ENCODE results near the gene PACRG.

DNA sequence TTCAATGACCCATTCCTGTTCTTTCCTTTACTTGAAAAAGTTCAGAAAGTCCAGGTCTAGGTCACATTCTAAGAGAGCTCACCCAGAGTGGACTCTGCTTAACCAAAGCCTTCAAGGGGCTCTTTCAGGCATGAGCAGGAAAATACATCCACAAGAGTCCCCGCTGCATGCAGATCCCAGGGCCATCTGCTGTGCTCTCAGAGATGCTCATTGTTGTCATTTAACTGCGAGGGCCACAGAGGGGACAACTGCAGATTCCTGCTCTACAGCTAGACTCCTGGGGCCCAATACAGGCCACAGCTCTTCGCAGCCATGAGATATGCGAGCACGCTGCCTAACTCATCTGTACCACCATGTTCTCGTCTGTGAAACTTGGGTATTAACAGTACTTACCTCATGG lies 391.2 kb downstream of the PACRG start:
- TF ChIP-seq, protein P1, sequence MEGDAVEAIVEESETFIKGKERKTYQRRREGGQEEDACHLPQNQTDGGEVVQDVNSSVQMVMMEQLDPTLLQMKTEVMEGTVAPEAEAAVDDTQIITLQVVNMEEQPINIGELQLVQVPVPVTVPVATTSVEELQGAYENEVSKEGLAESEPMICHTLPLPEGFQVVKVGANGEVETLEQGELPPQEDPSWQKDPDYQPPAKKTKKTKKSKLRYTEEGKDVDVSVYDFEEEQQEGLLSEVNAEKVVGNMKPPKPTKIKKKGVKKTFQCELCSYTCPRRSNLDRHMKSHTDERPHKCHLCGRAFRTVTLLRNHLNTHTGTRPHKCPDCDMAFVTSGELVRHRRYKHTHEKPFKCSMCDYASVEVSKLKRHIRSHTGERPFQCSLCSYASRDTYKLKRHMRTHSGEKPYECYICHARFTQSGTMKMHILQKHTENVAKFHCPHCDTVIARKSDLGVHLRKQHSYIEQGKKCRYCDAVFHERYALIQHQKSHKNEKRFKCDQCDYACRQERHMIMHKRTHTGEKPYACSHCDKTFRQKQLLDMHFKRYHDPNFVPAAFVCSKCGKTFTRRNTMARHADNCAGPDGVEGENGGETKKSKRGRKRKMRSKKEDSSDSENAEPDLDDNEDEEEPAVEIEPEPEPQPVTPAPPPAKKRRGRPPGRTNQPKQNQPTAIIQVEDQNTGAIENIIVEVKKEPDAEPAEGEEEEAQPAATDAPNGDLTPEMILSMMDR (IDR thresholded peaks at IDR 0.05; ENCODE audit: control extremely low read depth in 1 of 3, insufficient read depth in 1 of 3, low read depth in 1 of 3, low read length in 3 of 3) = no peak
- TF ChIP-seq POLR2AphosphoS5 (IDR thresholded peaks at IDR 0.05; ENCODE audit: low read depth, low read length) (no peak), POLR2A (IDR thresholded peaks at IDR 0.05; ENCODE audit: control extremely low read depth in 1 of 2, low read depth in 2 of 2, low read length in 2 of 2) (no peak), EZH2 (IDR thresholded peaks at IDR 0.05; ENCODE audit: low read depth, low read length, severe bottlenecking) (no peak), EP300 (IDR thresholded peaks at IDR 0.05; ENCODE audit: borderline replicate concordance in 1 of 2, low read depth in 2 of 2, low read length in 2 of 2) (no peak), CEBPB (IDR thresholded peaks at IDR 0.05; ENCODE audit: low read depth, low read length) (no peak), TBP (IDR thresholded peaks at IDR 0.05; ENCODE audit: low read depth, low read length) (no peak), GABPA (IDR thresholded peaks at IDR 0.05; ENCODE audit: borderline replicate concordance, insufficient read depth, low read length) (no peak), MAFK (IDR thresholded peaks at IDR 0.05; ENCODE audit: low read depth, low read length) (no peak), TAF1 (IDR thresholded peaks at IDR 0.05; ENCODE audit: low read depth, low read length) (no peak), ZNF274 (IDR thresholded peaks at IDR 0.05; ENCODE audit: borderline replicate concordance, extremely low read depth, low read length) (no peak), CHD2 (IDR thresholded peaks at IDR 0.05; ENCODE audit: low read length) (no peak), CBX8 (IDR thresholded peaks at IDR 0.05; ENCODE audit: borderline replicate concordance, low read depth, low read length) (no peak)
- TF ChIP-seq, protein P2, sequence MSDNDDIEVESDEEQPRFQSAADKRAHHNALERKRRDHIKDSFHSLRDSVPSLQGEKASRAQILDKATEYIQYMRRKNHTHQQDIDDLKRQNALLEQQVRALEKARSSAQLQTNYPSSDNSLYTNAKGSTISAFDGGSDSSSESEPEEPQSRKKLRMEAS (IDR thresholded peaks at IDR 0.05) = no peak
